ENCODE data around the gene FAM20A. TPM values are rescaled to one million over a fixed set of nuclear protein-coding genes. Genes with fewer than 3 reads are reported as not detected.

The FAM20A gene
- total and polyA plus RNA-seq, 9 of the 15 experiments (the other 6 are each of a cell fraction or from before 2014, with no cell fraction given), result 0.07 TPM; not detected in 8

DNA sequence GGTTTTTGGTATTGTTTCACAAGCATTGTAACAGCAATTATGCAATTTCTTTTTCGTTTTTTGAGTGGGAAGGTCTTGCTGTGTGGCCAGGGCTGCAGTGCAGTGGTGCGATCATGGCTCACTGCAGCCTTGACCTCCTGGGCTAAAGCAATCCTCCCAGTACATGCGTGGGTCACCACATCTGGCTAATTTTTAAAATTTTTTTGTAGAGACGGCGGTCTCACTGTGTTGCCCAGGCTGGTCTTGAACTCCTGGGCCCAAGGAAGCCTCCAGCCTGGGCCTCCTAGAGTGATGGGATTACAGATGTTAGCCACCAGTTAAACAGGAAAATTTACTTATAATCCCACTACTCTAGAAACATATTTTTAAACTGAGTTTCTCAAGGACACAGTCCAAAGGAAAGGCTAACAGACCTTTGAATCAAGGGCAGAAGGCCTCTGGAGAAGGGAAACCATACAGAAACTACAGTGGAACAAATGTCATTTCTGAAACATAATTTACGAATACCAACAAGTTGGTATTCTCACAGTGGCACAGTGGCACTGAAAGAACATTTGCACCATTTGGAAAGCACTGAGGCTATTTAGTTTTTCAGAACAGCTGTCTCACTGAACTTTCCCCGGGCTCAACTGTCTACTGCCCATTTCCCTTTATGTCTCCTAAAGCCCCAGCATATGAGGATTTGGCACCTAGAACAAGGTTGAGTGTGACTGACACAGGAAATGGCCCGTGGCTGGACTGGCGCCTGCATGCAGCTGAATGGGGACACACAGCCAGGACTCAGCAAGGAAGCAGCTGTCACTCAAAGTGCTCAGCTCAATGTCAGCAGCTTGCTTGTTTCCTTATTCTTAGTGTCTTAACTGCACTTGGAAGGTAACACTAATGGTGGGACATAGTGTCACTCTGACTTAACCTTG lies 91.8 kb downstream of the FAM20A start:
- Histone ChIP-seq H2AFZ (ENCODE audit: low read depth, low read length) (peak overlapping the region; percentile 62), H3K4me1 (replicated peaks in 1 of 2; ENCODE audit: control insufficient read depth in 2 of 2, insufficient read depth in 2 of 2, low read length in 2 of 2) (peaks cover 0 to 7% of the 10 kb centered on the region in 2 experiments; a peak in 4 of 5 replicates), H3K9ac (ENCODE audit: insufficient read depth in 1 of 2, low read depth in 2 of 2, low read length in 2 of 2) (no peak overlapping the region), H3K27me3 (ENCODE audit: control insufficient read depth in 2 of 2, insufficient read depth in 2 of 2, low read length in 2 of 2) (no peaks in the 10 kb centered on the region), H3K9me3 (replicated peaks; ENCODE audit: control insufficient read depth, insufficient read depth, low read depth, low read length) (no peaks in the 10 kb centered on the region), H3K4me2 (ENCODE audit: insufficient read depth, low read length) (no peak overlapping the region), H3K4me3 (no peak overlapping the region), H3K9me1 (ENCODE audit: control insufficient read depth, insufficient read depth, low read length) (no peaks in the 10 kb centered on the region), H3K79me2 (ENCODE audit: control insufficient read depth, insufficient read depth, low read length) (peaks cover 22% of the 10 kb centered on the region), H3K36me3 (ENCODE audit: control insufficient read depth, insufficient read depth, low read length) (no peaks in the 10 kb centered on the region), H3K27ac (ENCODE audit: extremely low read depth, low read depth, low read length) (no peak overlapping the region), H4K20me1 (replicated peaks; ENCODE audit: control insufficient read depth, insufficient read depth, low read length) (no peaks in the 10 kb centered on the region)
- FAIRE-seq (no peak), DNase-seq (ENCODE audit: extremely low read depth in 1 of 4, low spot score in 3 of 4) (peak in 1 of 4 experiments; percentile 19), ATAC-seq (no peak)
- ChIA-PET POLR2A (interaction anchor here (1.3 kb wide), 1 partner anchor 10 kb away, joined by 3 read pairs; no protein-coding TSS in a partner anchor), CTCF (ENCODE audit: low intra/inter-chr PET ratio) (no interaction called here)
- BruUV-seq (replicated peaks), result no TSS peak
- in situ Hi-C loops (cut with MboI), result no loop called here
- intact Hi-C loops (cut with micrococcal nuclease), result no loop called here
- WGBS (ENCODE audit: insufficient coverage, low coverage, missing lambda C conversion rate), result 52% methylated on average over 9 of the region's 9 CpGs
- TF ChIP-seq, protein P1, sequence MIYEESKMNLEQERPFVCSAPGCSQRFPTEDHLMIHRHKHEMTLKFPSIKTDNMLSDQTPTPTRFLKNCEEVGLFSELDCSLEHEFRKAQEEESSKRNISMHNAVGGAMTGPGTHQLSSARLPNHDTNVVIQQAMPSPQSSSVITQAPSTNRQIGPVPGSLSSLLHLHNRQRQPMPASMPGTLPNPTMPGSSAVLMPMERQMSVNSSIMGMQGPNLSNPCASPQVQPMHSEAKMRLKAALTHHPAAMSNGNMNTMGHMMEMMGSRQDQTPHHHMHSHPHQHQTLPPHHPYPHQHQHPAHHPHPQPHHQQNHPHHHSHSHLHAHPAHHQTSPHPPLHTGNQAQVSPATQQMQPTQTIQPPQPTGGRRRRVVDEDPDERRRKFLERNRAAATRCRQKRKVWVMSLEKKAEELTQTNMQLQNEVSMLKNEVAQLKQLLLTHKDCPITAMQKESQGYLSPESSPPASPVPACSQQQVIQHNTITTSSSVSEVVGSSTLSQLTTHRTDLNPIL (CRISPR knock-in tag; IDR thresholded peaks at IDR 0.05), result no peak
- TF ChIP-seq NELFE (IDR thresholded peaks at IDR 0.05; ENCODE audit: insufficient read depth, insufficient read length), result no peak
- TF ChIP-seq, protein P2, sequence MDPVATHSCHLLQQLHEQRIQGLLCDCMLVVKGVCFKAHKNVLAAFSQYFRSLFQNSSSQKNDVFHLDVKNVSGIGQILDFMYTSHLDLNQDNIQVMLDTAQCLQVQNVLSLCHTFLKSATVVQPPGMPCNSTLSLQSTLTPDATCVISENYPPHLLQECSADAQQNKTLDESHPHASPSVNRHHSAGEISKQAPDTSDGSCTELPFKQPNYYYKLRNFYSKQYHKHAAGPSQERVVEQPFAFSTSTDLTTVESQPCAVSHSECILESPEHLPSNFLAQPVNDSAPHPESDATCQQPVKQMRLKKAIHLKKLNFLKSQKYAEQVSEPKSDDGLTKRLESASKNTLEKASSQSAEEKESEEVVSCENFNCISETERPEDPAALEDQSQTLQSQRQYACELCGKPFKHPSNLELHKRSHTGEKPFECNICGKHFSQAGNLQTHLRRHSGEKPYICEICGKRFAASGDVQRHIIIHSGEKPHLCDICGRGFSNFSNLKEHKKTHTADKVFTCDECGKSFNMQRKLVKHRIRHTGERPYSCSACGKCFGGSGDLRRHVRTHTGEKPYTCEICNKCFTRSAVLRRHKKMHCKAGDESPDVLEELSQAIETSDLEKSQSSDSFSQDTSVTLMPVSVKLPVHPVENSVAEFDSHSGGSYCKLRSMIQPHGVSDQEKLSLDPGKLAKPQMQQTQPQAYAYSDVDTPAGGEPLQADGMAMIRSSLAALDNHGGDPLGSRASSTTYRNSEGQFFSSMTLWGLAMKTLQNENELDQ (CRISPR knock-in tag; IDR thresholded peaks at IDR 0.05; ENCODE audit: borderline replicate concordance), result no peak
- TF ChIP-seq, protein P3, sequence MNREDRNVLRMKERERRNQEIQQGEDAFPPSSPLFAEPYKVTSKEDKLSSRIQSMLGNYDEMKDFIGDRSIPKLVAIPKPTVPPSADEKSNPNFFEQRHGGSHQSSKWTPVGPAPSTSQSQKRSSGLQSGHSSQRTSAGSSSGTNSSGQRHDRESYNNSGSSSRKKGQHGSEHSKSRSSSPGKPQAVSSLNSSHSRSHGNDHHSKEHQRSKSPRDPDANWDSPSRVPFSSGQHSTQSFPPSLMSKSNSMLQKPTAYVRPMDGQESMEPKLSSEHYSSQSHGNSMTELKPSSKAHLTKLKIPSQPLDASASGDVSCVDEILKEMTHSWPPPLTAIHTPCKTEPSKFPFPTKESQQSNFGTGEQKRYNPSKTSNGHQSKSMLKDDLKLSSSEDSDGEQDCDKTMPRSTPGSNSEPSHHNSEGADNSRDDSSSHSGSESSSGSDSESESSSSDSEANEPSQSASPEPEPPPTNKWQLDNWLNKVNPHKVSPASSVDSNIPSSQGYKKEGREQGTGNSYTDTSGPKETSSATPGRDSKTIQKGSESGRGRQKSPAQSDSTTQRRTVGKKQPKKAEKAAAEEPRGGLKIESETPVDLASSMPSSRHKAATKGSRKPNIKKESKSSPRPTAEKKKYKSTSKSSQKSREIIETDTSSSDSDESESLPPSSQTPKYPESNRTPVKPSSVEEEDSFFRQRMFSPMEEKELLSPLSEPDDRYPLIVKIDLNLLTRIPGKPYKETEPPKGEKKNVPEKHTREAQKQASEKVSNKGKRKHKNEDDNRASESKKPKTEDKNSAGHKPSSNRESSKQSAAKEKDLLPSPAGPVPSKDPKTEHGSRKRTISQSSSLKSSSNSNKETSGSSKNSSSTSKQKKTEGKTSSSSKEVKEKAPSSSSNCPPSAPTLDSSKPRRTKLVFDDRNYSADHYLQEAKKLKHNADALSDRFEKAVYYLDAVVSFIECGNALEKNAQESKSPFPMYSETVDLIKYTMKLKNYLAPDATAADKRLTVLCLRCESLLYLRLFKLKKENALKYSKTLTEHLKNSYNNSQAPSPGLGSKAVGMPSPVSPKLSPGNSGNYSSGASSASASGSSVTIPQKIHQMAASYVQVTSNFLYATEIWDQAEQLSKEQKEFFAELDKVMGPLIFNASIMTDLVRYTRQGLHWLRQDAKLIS (CRISPR knock-in tag; IDR thresholded peaks at IDR 0.05), result no peak
- TF ChIP-seq, protein P4, sequence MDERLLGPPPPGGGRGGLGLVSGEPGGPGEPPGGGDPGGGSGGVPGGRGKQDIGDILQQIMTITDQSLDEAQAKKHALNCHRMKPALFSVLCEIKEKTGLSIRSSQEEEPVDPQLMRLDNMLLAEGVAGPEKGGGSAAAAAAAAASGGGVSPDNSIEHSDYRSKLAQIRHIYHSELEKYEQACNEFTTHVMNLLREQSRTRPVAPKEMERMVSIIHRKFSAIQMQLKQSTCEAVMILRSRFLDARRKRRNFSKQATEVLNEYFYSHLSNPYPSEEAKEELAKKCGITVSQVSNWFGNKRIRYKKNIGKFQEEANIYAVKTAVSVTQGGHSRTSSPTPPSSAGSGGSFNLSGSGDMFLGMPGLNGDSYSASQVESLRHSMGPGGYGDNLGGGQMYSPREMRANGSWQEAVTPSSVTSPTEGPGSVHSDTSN (CRISPR knock-in tag; IDR thresholded peaks at IDR 0.05; ENCODE audit: low read depth), result peak; percentile 42; the same call in 1 of the 2 replicates
- TF ChIP-seq, protein P4 (tag; conservative IDR thresholded peaks at IDR 0.05; ENCODE audit: low read depth), result peak; percentile 63
- no peak for TF ChIP-seq RBM15 (IDR thresholded peaks at IDR 0.05; ENCODE audit: insufficient read depth, low read length)
- no peak for TF ChIP-seq FOXA3 (CRISPR knock-in tag; conservative IDR thresholded peaks at IDR 0.05 in 1 of 2, IDR thresholded peaks at IDR 0.05 in 1 of 2)

Measured in K562 (cell line).